H1 (cell line): ENCODE measurements around the gene ADGRD2. TPM values are rescaled to one million over a fixed set of nuclear protein-coding genes. Genes with fewer than 3 reads are reported as not detected.

Experiments used
- BACH1 ChIP-seq: IDR thresholded peaks from 2 replicates; pipeline ENCODE4 v1.6.1; 2012; ENCODE audit warnings: low read length, improper control_type of control experiment
- BCL11A ChIP-seq, 2 experiments: IDR thresholded peaks; one replicate each; pipeline ENCODE4 v1.6.1; 2011; ENCODE audit warnings: low read depth in 2 of 2, low read length in 2 of 2, mild to moderate bottlenecking in 2 of 2
- BRCA1 ChIP-seq: IDR thresholded peaks from 2 replicates; pipeline ENCODE4 v1.6.1; 2012; ENCODE audit warnings: low read depth, low read length, improper control_type of control experiment
- FOSL1 ChIP-seq: IDR thresholded peaks from 2 replicates; pipeline ENCODE4 v1.6.1; 2011; ENCODE audit warnings: mild to moderate bottlenecking, low read depth, low read length, moderate library complexity; ENCODE audit not compliant: insufficient read depth
- GABPA ChIP-seq: IDR thresholded peaks from 2 replicates; pipeline ENCODE4 v1.6.1; 2011; ENCODE audit warnings: mild to moderate bottlenecking, low read length, moderate library complexity, borderline replicate concordance; ENCODE audit not compliant: insufficient read depth
- HDAC2 ChIP-seq, 2 experiments: fragments of 300-600 bp in 1 of 2; sonication (generic) in 1 of 2; IDR thresholded peaks; 2 replicates each; pipeline ENCODE4 v1.6.1; 2011 to 2012; ENCODE audit warnings: low read depth in 2 of 2, low read length in 2 of 2, mild to moderate bottlenecking in 2 of 2, moderate library complexity in 2 of 2, borderline replicate concordance in 1 of 2, inconsistent platforms in 1 of 2
- JUN ChIP-seq: IDR thresholded peaks from 2 replicates; pipeline ENCODE4 v1.6.1; 2011; ENCODE audit warnings: low read depth, mild to moderate bottlenecking, improper control_type of control experiment, low read length
- KDM1A ChIP-seq: fragments of 200-600, 300-600 bp; sonication (generic); IDR thresholded peaks from 2 replicates; pipeline ENCODE4 v1.7.1; 2016; ENCODE audit warnings: mild to moderate bottlenecking, low read length, borderline replicate concordance
- MAX ChIP-seq: IDR thresholded peaks from 2 replicates; pipeline ENCODE4 v1.6.1; 2012; ENCODE audit warnings: inconsistent platforms
- NRF1 ChIP-seq: IDR thresholded peaks from 2 replicates; pipeline ENCODE4 v1.6.1; 2011; ENCODE audit warnings: mild to moderate bottlenecking, low read depth, low read length, improper control_type of control experiment
- POU5F1 ChIP-seq: IDR thresholded peaks from 2 replicates; pipeline ENCODE4 v1.6.1; 2011; ENCODE audit warnings: low read depth, mild to moderate bottlenecking, low read length, moderate library complexity
- RAD21 ChIP-seq, 2 experiments: IDR thresholded peaks in 1 of 2; conservative IDR thresholded peaks in 1 of 2; 2 replicates each; pipeline ENCODE4 v1.6.1; 2011; ENCODE audit warnings: low read depth in 2 of 2, low read length in 2 of 2, improper control_type of control experiment in 1 of 2, inconsistent platforms in 1 of 2, mild to moderate bottlenecking in 1 of 2, moderate library complexity in 1 of 2
- SAP30 ChIP-seq: fragments of 300-600 bp; sonication (generic); IDR thresholded peaks from 2 replicates; pipeline ENCODE4 v1.7.1; 2012; ENCODE audit warnings: low read length, moderate library complexity, mild to moderate bottlenecking, inconsistent platforms; ENCODE audit not compliant: insufficient read depth, insufficient replicate concordance
- SIN3A ChIP-seq, 2 experiments: IDR thresholded peaks in 1 of 2; conservative IDR thresholded peaks in 1 of 2; 2 replicates each; pipeline ENCODE4 v1.6.1; 2011 to 2012; ENCODE audit warnings: low read length in 2 of 2, improper control_type of control experiment in 1 of 2, low read depth in 1 of 2, mild to moderate bottlenecking in 1 of 2
- SIX5 ChIP-seq: IDR thresholded peaks from 2 replicates; pipeline ENCODE4 v1.6.1; 2011; ENCODE audit warnings: mild to moderate bottlenecking, low read depth, low read length
- ZNF274 ChIP-seq: IDR thresholded peaks from 2 replicates; pipeline ENCODE4 v1.7.0; 2012; ENCODE audit warnings: low read length, borderline replicate concordance; ENCODE audit errors: extremely low read depth
- polyA plus RNA-seq, 7 experiments: library from polyadenylated mRNA; depleted of rRNA in 3 of 7; stranded (reverse) in 5 of 7; unstranded in 2 of 7; fragments of >200 nt in 5 of 7; fragments of 200-250 nt in 2 of 7; gene quantifications; 1 replicate in 5 of 7; 2 replicates in 1 of 7; 4 replicates in 1 of 7; pipeline versions ENCODE4 v1.2.1 to v1.2.3, GENCODE V29; 2011 to 2013; ENCODE audit warnings: missing spikeins in 2 of 7, mixed read lengths in 2 of 7
- total RNA-seq: library from RNA; stranded (reverse); fragmentation: NEBNext Ultra II Directional; extraction: Animal tissue kit (Norgen Biotek cat#: 25700); gene quantifications from 2 replicates; pipeline ENCODE4 v1.2.1, GENCODE V29; 2021
- TF ChIP-seq, protein P1 (sequence below), 3 experiments: IDR thresholded peaks; 1 replicate in 2 of 3; 2 replicates in 1 of 3; pipeline versions ENCODE4 v1.5.1 to v1.6.1; 2011; ENCODE audit warnings: low read length in 3 of 3, mild to moderate bottlenecking in 3 of 3, inconsistent platforms in 2 of 3, low read depth in 1 of 3, moderate library complexity in 1 of 3; ENCODE audit not compliant: insufficient read depth in 1 of 3; ENCODE audit errors: control extremely low read depth in 1 of 3
- TF ChIP-seq, protein P2 (sequence below): IDR thresholded peaks from 2 replicates; pipeline ENCODE4 v1.6.1; 2011; ENCODE audit warnings: low read length, improper control_type of control experiment

The ADGRD2 gene
- total and polyA plus RNA-seq, 2 of the 8 experiments (the other 6 are each of a cell fraction or from before 2014, with no cell fraction given): 0.41 to 1.4 TPM

GRCh38 chr9:124505006-124505900, 55.0 kb downstream of the ADGRD2 start (continued):
- no peak for TF ChIP-seq BRCA1
- TF ChIP-seq ZNF274: no peak
- TF ChIP-seq, protein P1, sequence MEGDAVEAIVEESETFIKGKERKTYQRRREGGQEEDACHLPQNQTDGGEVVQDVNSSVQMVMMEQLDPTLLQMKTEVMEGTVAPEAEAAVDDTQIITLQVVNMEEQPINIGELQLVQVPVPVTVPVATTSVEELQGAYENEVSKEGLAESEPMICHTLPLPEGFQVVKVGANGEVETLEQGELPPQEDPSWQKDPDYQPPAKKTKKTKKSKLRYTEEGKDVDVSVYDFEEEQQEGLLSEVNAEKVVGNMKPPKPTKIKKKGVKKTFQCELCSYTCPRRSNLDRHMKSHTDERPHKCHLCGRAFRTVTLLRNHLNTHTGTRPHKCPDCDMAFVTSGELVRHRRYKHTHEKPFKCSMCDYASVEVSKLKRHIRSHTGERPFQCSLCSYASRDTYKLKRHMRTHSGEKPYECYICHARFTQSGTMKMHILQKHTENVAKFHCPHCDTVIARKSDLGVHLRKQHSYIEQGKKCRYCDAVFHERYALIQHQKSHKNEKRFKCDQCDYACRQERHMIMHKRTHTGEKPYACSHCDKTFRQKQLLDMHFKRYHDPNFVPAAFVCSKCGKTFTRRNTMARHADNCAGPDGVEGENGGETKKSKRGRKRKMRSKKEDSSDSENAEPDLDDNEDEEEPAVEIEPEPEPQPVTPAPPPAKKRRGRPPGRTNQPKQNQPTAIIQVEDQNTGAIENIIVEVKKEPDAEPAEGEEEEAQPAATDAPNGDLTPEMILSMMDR (IDR thresholded peaks at IDR 0.05; ENCODE audit: control extremely low read depth in 1 of 3, insufficient read depth in 1 of 3, low read depth in 1 of 3, low read length in 3 of 3): peak in 2 of 3 experiments; percentile 38 to 53; a peak in 2 of 4 replicates
- peak; percentile 3 to 32; a peak in 1 of 4 replicates for TF ChIP-seq RAD21 (IDR thresholded peaks at IDR 0.05 in 1 of 2, conservative IDR thresholded peaks at IDR 0.05 in 1 of 2; ENCODE audit: low read depth in 2 of 2, low read length in 2 of 2)
- no peak for TF ChIP-seq NRF1
- TF ChIP-seq SIX5: no peak
- TF ChIP-seq BACH1: peak; percentile 59; the same call in 1 of the 2 replicates
- peak in 1 of 2 experiments; percentile 96; a peak in 2 of 4 replicates for TF ChIP-seq HDAC2 (IDR thresholded peaks at IDR 0.05; ENCODE audit: borderline replicate concordance in 1 of 2, low read depth in 2 of 2, low read length in 2 of 2)
- no peak for TF ChIP-seq SAP30
- no peak for TF ChIP-seq GABPA
- TF ChIP-seq MAX: peak; percentile 9
- TF ChIP-seq SIN3A (conservative IDR thresholded peaks at IDR 0.05 in 1 of 2, IDR thresholded peaks at IDR 0.05 in 1 of 2; ENCODE audit: low read depth in 1 of 2, low read length in 2 of 2): no peak
- no peak for TF ChIP-seq JUN
- peak; percentile 93 for TF ChIP-seq KDM1A
- TF ChIP-seq FOSL1: no peak
- TF ChIP-seq POU5F1: no peak
- TF ChIP-seq BCL11A (IDR thresholded peaks at IDR 0.05; ENCODE audit: low read depth in 2 of 2, low read length in 2 of 2): no peak
- TF ChIP-seq, protein P2, sequence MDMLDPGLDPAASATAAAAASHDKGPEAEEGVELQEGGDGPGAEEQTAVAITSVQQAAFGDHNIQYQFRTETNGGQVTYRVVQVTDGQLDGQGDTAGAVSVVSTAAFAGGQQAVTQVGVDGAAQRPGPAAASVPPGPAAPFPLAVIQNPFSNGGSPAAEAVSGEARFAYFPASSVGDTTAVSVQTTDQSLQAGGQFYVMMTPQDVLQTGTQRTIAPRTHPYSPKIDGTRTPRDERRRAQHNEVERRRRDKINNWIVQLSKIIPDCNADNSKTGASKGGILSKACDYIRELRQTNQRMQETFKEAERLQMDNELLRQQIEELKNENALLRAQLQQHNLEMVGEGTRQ: no peak
